ENCODE data around the gene DGLUCY.
"Not testable (repeated sequence)": the region's sequence is repeated elsewhere in the genome, so short reads cannot be mapped to it uniquely, and the experiment has no call there.

DGLUCY gene

DNA sequence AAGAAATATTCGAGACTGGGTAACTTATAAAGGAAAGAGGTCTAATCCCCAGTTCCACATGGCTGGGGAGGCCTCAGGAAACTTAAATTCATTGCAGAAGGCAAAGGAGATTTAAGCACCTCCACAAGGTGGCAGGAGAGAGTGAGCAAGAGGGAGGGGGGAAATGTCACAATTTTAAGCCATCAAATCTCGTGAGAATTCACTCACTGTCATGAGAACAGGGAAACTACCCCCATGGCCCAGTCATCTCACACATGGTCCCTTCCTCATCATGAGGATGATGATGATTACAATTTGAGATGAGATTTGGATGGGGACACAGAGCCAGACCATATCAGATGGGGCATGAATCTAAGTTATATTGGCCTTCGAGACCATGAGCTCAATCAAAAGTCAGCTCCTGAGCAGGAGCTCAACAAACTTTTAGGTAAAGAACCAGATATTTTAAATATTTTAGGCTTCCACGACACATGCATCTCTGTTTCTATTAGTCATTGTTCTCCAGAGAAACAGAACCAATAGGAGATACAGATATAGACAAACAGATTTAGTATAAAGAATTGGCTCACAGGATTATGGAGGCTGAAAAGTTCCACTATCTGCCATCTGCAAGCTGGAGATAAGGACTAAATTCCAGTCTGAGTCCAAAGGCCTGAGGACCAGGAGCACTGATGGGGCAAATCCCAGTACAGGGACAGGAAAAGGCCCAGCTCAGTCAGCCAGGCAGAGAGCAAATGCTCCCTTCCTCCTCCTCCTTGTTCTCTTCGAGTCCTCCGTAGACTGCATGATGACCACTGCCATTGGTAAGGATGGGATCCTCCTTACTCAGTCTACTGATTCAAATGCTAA, 24.9 kb downstream of the DGLUCY start:
- DNase-seq (ENCODE audit: low read depth): no peak

DNA sequence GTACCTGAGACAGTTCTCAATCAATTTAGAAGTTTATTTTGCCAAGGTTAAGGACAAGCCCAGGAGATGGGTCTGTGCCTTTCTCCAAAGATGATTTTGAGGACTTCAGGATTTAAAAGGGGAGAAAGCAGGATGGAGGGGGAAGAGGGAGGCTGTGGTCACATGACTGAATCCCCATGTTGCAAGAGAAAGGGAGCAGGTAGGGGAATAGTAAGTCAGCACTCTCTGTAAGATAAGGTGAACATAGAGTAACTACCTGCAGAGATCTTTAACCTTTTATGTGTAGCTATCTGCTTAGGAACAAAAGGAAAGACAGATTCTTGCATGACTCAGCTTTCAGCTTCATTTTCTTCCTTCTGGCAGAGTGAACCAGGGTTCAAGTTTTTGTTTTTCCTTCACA, 25.9 kb downstream of the DGLUCY start:
- DNase-seq (ENCODE audit: low read depth): no peak

DNA sequence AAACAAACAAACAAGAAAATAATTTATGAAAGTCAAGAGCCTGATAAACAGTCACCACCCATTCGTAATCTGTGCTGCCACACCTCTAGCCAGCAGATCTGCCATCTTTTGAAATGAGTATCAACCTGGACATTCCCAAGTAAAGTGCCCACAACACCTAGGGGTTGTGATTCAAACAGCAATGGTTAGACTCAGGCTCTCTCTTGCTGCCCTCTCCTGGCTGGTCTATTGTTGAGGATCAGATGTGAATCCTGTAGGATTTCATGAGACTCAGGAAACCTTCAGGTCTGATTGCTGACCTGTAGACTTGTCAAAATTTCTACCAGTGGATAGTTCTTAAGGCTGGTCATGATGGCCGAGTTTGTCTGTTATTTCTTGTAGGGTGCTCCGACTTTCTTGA, 26.8 kb downstream of the DGLUCY start:
- no peak for DNase-seq (ENCODE audit: low read depth)

DNA sequence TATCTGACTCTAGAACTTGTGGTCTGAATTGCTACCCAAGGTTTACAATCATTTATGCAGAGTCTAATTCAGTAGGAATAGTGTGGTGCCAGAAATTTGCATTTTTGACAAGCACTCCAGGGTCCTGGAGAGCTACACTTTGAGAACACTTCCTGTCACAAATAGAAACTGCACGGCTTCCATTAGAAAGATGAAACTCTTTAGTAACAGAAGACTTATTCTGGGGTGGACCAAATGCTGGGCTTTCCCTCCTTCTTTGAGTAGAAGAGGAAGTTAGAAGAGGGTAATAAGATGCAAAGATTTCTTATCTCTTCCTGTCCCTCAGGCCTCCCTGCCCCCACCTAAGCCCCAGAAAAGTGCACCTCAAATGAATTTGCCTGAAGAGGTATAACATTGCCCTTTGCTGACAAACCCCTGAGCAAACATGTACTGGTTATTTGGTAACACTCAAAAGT, 28.4 kb downstream of the DGLUCY start:
- DNase-seq (ENCODE audit: low read depth): no peak

DNA sequence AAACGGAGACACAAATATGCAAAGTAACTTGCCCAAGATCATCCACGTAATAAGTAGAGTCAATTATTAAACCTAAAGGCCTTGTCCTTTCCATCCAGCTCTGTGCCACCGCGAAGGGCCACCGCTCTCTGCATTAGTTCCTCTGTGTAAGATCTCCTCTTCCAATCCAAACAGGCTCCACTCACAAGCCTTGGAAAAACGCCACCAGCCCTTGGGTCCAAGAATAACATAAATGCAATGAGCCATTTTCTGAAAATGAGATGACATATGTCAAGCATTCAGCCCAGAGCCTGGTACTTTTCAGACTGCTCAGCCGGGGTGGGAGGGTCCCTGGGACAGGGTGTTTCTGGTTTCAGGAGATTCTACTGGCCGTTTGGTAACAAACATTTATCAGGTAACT, 30.0 kb downstream of the DGLUCY start:
- peak; percentile 53 for DNase-seq (ENCODE audit: low read depth)

DNA sequence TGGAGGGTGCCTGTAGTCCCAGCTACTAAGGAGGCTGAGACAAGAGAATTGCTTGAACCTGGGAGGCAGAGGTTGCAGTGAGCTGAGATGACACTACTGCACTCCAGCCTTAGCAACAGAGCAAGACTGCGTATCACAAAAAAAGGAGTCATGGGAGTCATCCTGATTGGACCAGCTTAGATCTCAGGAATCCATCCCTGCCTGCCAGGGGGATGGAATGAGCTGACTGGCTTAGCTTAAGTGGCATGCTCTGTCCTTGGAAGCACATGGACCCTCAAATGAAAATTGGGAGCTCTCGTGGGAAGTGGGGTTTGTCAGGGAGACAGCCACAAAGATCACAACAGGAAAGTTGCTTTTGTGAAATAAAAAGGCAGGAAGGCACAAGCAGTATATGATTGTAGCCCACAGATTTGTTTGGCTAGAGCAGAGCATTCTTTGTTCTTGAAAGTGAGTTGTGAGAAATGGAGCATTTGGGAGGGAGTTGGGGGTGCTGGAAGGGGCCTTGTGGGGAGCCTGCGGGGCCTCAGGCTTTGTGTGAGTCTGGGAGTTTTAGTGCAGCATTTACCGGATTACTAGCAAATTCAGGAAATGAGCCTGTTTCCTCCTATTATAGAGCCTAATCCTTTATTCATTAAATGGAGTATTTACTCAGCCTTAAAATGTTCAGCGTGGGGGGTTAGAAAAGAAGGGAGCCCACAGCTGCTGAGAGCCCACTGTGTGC, 30.7 kb downstream of the DGLUCY start:
- peak; percentile 48 for DNase-seq (ENCODE audit: low read depth)

DNA sequence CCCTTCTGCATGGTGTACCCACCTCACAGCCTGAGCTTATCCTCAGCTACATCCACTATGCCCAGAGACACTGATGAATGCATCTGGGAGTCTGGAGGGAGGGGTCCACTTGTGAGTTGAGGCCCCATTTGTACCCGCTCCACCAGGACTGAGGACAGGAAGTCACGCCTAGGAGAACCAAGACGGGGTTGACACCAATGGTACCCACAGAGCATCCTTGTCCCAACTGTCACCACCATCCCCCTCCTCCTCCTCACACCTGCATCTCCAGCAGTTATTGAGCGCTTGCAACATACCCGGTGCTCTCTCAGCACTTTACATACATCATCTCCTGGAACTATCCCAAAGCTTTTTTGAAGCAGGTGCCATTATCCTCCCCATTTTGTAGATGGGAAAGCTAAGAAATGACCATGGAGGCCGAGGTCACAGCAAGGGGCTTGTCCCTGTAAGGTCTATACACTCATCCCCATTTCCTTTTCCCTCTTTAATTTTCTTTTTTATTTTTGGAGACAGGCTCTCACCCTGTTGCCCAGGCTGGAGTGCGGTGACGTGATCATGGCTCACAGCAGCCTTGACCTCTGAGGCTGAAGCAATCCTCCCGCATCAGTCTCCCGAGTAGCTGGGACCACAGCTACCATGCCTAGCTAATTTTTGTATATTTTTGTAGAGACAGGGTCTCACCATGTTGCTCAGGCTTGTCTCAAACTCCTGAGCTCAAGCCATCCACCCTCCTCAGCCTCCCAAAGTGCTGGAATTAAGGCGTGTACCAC, 31.7 kb downstream of the DGLUCY start:
- DNase-seq (ENCODE audit: low read depth): no peak

DNA sequence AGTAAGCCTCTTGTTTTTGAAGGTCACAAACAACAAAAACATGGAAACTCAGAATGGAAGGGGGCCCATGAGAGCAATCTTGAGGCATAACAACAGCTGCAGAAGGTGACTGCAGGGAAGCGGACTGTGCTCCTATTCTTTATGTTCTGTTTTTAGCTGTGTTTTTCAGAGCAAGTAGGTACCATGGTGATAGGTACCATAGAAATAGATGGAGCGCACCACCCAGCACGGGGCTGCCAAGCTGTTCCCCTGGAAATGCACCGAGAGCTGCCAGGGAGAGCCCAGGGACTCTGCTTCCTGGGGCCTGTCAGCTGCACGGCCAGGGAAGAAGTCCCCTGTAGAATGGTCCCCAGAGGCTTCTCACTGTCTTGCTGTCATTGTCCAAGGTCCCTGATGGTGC, 32.8 kb downstream of the DGLUCY start:
- no peak for DNase-seq (ENCODE audit: low read depth)

DNA sequence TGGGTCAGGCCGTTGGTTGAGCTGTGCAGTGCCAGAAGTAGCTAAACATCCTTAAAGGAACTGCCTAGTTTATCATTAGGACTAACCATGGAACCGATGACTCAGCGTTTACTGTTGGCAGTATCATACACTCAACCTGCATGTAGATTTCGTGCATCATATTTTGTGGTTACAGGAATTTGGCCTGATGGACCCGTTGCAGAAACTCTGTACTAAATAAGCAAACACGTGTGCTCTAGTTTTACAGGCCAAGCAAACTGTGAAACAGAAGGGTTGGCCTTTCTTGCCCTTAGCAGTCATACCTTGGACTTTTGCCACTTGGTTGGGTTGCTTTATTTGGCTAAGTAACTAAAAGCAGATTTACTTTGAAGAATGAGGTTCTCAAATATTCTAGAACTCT, 35.6 kb downstream of the DGLUCY start:
- peak; percentile 99 for DNase-seq (ENCODE audit: low read depth)

DNA sequence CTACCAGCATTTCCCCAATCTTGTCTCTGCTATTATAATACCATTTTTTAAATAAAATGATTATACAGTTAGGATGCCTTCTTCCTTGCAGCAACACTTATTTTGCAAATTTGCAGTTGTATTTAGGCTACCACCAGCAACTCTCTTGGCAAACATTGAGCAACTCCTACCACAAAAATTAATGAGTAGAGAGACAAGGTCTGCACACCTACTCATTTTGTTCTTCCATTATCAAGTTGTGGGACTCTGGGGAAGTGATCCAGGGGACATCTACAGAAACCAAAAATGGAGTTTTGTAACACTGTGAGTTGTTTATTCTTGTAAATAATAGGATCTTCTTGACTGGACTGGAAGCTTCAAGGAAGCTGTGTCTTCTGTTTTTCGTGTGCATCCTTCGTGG, 38.6 kb downstream of the DGLUCY start:
- DNase-seq (ENCODE audit: low read depth): no peak

DNA sequence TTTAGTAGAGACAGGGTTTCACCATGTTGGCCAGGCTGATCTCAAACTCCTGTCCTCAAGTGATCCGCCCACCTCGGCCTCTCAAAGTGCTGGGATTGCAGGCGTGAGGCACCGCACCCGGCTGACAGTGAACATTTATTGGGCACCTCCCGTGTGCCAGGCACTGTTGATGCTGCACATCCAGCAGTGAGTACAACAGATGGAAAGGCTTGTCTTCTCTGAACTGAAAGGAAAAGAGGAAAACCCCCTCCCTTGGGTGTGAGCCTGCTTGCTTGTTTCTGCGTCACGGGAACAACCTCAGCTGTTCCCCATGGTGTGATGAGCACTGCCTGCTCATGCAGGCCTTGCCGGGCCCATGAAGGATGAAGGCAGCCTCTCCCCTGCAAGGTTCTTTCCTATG, 39.5 kb downstream of the DGLUCY start:
- DNase-seq (ENCODE audit: low read depth): no peak

DNA sequence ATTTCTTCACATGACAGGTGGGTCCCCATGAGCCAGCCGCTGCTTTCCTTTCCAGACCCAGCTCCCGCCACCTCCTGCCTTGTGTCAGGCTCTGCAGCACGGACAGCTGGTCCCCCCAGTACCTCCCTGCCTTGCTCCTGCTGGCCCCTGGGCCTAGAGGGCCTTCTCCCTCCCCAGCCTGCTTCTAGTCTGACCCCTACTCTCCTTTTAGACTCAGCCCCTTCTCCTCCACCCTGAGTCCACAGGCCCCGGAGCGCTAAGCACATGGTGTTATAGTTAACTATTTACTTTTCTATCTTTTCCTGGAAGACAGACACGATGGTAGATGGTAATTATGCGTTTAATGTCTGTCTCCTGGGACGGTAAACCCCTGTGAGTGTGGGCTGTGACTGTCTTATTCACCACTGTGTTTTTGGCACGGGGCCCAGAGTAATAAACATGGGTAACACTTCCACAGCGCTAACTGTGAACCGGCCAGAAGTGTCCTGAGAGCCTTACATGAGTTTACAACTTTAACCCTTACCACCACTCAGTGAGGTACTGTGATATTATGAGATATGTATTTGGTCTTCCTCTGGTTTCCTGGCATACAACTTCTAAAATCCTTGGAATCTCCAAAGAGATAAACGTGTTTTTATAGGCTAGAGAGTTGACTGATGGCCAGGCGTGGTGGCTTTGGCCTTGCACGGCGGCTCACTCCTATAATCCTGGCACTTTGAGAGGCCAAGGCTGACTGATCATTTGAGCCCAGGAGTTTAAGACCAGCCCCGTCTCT, 41.2 kb downstream of the DGLUCY start:
- DNase-seq (ENCODE audit: low read depth): peak; percentile 32

DNA sequence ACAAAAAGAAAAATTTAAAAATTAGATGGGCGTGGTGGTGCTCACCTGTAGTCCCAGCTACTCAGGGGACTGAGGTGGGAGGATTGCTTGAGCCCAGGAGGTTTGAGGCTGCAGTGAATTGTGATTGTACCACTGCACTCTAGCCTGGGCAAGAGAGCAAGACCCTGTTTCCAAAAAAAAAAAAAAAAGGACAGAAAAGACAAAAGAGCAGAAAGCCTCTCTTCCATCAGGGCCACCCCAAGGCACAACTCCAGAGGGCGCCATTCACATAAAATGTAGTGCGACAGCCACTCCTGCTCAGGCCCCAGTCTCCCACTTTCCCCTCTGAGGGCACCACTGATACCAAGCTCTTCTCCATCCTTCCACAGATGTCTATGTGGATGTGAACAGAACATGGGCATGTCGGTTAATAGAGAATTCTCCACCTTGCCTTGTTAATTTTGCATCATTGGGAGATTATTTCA, 41.8 kb downstream of the DGLUCY start:
- DNase-seq (ENCODE audit: low read depth): no peak

DNA sequence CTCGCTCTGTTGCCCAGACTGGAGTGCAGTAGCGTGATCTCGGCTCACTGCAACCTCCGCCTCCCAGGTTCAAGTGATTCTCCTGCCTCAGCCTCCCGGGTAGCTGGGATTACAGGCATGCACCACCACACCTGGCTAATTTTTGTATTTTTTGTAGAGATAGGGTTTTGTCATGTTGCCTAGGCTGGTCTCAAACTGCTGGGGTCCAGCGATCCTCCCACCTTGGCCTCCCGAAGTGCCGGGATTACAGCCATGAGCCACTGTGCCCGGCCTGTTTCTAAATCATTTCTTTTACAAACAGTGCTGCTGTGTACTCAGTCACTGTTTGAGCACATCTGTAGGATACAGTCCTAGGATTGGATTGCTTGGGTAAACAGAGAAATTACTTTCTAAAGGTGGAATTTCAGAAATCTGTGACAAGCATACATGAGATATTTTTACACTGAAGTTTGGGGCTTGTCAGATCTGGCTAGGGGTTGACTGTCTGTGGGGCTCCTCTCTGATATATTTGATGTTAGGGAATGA, 42.3 kb downstream of the DGLUCY start:
- not testable (repeated sequence) for DNase-seq (ENCODE audit: low read depth)

DNA sequence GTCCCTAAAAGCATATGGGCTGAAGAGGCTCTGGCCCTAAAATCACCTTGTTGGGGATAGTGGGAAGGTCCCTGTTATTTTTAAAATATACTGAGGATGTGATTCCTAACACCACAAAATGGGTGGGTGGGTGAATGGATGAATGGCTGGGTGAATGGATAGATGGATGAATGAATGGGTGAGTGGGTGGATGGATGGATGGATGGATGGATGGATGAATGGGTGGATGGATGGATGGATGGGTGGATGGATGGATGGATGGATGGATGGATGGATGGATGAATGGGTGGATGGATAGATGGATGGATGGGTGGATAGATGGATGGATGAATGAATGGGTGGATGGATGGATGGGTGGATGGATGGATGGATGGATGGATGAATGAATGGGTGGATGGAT, 43.0 kb downstream of the DGLUCY start:
- not testable (repeated sequence) for DNase-seq (ENCODE audit: low read depth)

DNA sequence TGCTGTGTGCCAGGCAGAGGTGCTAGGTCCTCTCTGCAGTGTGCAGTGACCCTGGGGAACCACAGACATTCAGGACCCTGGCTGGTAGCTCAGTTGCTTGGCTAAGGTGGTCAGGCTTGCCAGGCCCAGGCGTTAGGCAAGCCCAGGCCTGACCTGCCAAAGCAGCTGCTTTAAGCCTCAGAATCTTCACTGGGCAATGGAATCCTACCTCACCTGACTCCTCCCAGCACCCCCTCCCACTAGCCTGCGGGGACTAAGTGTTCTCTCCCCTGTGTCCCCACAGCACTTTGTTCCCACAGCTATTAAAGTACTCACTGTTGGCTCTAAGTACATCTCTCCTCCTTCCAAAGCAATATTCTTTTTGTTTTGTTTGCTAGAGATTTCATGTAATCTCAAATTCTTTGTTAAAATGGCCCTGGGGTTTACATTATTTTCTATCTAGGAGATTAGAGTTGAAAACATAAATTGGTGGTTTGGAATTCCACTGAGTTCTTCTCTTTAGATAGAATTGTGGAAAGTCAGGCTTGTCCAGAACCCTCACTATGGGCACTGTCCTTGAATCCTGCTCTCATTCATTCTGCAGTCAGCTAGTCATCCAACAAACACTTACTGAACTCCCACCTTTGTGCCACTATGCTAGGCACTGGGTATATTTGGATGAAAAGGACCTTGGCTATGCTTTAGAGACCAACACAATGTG, 44.4 kb downstream of the DGLUCY start:
- no peak for DNase-seq (ENCODE audit: low read depth)

DNA sequence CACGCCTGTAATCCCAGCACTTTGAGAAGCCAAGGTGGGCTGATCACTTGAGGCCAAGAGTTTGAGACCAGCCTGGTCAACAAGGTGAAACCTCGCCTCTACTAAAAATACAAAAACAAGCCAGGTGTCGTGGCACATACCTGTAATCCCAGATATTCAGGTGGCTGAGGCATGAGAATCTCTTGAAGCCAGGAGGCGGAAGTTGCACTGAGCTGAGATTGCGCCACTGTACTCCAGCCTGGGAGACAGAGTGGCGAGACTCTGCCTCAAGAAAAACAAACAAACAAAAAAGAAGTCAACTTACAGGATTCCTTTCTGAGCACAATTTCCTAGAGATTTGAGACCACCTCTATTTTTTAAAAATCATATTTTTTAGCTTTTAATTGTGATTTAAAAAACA, 45.3 kb downstream of the DGLUCY start:
- DNase-seq (ENCODE audit: low read depth): no peak

DNA sequence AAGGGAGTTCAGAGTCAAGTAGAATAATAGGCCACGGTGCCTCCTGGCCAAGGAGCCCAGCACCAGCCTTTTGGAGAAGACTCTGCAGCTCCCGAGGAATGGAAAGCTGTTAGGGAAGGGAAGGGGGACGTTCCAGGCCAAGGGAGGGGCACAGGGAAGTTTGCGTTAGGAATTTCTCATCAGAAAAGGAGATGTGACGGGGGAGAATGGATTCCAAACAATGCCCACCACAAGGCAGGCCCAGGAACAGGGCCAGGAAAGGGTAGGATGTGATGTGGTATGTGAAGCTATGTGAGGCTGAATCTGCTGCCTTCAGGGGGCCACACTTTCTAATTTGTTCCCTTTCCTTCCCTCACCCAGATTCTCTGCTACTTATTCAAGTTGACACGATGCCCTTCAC, 46.0 kb downstream of the DGLUCY start:
- no peak for DNase-seq (ENCODE audit: low read depth)

DNA sequence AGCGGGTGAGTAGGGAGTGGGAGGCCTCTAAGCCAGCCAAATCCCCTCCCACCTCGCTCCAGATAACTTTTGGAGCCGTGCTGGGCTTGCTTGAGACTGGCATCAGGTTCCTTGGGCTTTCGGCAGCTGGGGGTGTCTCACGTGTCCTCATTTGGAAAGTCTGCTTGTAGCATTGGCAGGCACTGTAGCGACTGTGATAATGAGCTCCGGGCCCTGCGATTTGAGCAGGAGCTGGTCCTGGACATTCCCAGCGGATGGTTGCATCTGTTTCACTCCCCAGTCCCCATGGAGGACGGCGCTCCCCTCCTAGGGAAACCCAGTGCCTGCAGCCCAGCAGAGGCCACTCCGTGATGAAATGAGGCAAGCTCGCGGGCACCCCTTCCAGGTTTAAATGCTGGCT, 49.4 kb downstream of the DGLUCY start:
- no peak for DNase-seq (ENCODE audit: low read depth)

DNA sequence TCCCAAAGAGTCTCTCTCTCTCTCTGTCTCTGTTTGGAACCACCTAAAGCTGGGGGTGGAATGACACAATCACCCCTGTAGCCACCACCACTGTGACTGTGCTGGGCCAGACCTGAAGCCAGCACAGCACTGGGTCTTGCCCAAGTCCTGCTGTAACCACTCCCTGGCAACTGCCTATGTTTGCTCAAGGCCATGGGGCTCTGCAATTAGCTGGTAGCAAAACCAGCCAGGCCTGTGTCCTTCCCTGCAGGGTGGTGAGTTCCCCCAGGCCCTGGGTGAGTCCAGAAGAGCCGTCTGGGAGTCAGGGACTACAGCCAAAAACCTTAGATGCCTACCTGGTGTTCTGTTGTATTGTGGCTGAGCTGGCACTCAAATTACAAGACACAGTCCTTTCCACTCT, 50.8 kb downstream of the DGLUCY start:
- no peak for DNase-seq (ENCODE audit: low read depth)

DNA sequence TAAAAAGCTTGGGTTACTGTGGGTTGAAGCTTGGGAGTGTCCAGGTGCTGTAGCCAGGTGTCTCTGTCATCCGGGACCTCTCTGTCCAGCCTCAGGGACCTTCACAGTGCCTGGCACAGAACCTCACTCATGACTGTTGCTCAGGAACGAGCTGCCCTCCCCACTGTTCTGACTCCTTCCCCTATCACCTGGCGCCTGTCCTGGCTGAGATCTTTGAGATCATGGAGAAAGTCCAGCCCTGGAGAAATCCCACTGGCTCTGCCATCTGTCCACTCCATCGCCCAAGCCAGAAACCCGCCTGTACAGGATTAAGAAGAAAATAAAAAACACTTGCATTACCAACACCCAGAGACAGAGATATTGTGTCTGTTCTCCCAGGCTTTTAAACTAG, 53.5 kb downstream of the DGLUCY start:
- DNase-seq (ENCODE audit: low read depth): no peak

Measured in stromal cell of bone marrow (primary cell).